HG02642 (cell line): Measurements from ENCODE around the gene JPH3.
"Not testable (repeated sequence)": the region's sequence is repeated elsewhere in the genome, so short reads cannot be mapped to it uniquely, and the experiment has no call there.

Experiments used
- ATAC-seq: cut with Tn5 transposase; IDR thresholded peaks from one replicate; pipeline ENCODE4 v1.9.1; 2021; ENCODE audit warnings: mild to moderate bottlenecking; ENCODE audit not compliant: unreplicated experiment, poor library complexity

The JPH3 gene

GRCh38 chr16:87675111-87675719 is 72.9 kb downstream of the JPH3 start:
- ATAC-seq, result no peak

GRCh38 chr16:87677830-87678229 is 75.5 kb downstream of the JPH3 start:
- ATAC-seq, result no peak

- no peak for ATAC-seq
Observed at GRCh38 chr16:87678618-87679017, 76.3 kb downstream of the JPH3 start.

GRCh38 chr16:87679593-87680271 is 77.4 kb downstream of the JPH3 start:
- no peak for ATAC-seq

GRCh38 chr16:87680272-87680644 is 78.0 kb downstream of the JPH3 start:
- no peak for ATAC-seq

- ATAC-seq, result not testable (repeated sequence)
Observed at GRCh38 chr16:87681051-87681602, 78.8 kb downstream of the JPH3 start.

DNA sequence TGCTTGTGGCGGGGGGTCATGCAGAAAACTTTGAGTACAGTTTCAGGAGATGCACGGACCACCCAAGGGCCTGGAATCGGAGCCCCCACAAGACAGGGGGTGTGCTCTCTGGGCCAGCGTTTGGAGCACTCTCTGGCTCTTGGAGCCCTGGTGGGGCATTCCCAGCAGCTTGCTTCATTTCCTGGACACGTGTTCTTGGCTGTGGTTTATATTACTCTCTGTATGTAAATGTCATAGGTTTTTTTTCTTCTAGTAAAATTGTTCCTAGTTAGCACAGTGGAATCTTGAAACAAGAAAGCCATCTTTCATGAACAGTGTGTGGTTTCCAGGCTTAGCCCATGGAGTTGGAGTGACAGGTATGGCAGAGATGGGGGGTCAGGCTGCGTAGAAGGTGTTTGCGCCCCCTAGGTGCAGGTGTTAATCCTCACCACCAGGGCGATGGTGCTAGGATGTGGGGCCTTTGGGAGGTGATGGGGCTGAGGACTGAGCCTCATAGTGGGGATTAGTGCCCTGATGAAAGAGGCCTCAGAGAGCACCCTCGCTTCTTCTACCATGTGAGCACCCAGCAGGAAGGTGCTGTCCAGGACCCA is 79.8 kb downstream of the JPH3 start:
- ATAC-seq, result no peak

GRCh38 chr16:87682852-87683399 is 80.6 kb downstream of the JPH3 start:
- no peak for ATAC-seq

GRCh38 chr16:87684106-87684677 is 81.9 kb downstream of the JPH3 start:
- ATAC-seq, result no peak

GRCh38 chr16:87684711-87685404 is 82.5 kb downstream of the JPH3 start:
- ATAC-seq, result no peak

DNA sequence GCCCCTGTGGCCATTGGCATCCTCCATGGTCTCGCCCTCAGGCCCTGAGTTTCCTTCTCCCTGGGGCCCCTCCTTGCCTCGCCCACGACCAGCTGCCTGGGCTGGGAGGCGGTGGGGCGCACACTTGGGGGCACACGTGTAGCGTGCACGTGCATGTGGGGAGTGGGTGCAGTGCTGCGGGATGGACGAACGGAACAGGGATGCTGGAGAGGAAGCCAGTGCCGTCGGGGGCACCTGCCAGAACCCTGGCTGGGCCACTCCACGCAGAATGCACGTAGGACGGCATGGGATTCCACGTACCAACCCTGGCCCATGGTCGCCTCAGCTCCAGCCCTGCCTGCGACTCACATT is 83.1 kb downstream of the JPH3 start:
- ATAC-seq, result no peak

GRCh38 chr16:87685766-87686165 is 83.5 kb downstream of the JPH3 start:
- no peak for ATAC-seq

DNA sequence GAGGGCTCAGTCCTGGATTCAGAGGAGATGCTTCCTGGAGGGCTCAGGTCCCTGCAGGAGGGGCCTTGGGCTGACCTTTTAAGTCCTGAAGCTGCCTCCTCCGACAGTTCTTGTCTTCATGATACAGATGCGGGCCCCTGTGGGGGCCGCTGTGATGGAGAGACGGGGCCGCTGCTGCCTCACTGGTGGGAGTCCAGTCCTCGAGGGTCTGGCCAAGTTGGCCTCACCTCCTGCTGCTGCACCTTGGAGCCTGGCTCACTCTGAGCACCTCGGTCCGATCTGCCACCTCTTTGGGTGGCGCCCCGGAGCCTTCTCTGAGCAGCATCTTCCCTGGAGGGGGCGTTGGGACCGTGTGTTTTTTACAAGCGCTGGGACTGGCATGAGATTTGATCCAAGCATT is 84.4 kb downstream of the JPH3 start:
- no peak for ATAC-seq

DNA sequence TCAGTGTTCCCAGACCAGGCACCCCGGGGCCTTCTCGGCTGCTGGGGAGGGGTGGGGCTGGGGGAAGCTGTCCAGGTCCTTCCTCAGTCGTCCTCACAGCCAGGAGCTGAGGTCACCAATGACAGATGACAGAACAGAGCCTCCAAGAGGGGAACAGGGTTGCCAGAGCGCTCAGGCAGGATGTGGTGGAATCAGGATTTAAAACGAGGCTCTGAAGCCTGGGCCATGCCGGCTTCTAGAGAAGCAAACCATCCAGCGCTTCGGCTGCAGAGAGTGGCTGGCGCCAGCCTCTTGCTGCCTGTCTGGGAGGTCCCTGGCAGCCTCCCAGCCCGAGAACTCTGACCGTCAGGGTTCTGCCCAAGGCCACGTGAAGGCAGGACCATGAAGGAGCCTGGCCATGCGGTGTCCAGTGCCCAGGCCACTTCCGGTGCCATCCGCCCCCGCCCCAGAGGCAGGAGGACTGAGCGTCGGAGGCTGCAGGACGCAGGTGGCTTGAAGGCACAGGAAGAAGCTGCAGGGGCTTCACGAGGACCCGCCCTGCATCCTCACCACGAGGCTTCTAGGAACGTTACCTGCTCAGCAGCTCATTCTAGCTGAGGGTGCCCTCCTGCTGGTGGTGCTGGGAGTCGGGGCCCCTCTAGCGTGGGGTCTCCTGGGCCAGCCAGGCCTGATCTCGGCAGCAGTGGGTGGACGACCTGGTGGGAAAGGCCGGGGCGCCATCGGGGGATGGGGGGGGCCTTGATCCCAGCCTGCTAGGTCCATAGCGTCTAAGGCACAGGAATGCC is 85.0 kb downstream of the JPH3 start:
- no peak for ATAC-seq

- ATAC-seq, result no peak
Observed at GRCh38 chr16:87687998-87688529, 85.8 kb downstream of the JPH3 start.

GRCh38 chr16:87688876-87689815 is 86.8 kb downstream of the JPH3 start:
- ATAC-seq, result no peak

DNA sequence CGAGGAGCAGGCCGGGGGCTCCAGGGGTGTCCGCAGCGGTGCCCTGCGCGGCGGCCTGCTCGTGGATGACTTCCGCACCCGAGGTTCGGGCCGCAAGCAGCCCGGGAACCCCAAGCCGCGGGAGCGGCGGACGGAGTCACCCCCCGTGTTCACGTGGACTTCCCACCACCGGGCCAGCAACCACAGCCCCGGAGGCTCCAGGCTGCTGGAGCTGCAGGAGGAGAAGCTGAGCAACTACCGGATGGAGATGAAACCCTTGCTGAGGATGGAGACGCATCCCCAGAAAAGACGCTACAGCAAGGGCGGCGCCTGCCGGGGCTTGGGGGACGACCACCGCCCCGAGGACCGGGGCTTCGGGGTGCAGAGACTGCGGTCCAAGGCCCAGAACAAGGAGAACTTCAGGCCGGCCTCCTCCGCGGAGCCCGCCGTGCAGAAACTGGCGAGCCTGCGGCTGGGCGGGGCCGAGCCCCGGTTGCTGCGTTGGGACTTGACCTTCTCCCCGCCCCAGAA is 87.7 kb downstream of the JPH3 start:
- ATAC-seq, result no peak
